Epithelial cell of proximal tubule (primary cell): Measurements from ENCODE around the gene HDHD2. TPM values are rescaled to one million over a fixed set of nuclear protein-coding genes. Genes with fewer than 3 reads are reported as not detected.

Source experiments
- DNase-seq: peaks from one replicate; pipeline ENCODE4 v3.0.0-alpha.2; 2011; ENCODE audit warnings: low read depth
- H3K4me3 ChIP-seq: 2 replicates; pipeline ENCODE4 v1.5.1; 2011; ENCODE audit warnings: low read depth, mild to moderate bottlenecking, low read length
- total RNA-seq: library from RNA; depleted of rRNA; stranded (reverse); fragments of >200 nt; gene quantifications from 2 replicates; pipeline ENCODE4 v1.2.3, GENCODE V29; 2015
- TF ChIP-seq, protein P1 (sequence below): conservative IDR thresholded peaks from 2 replicates; pipeline ENCODE4 v1.5.1; 2012; ENCODE audit warnings: low read depth, mild to moderate bottlenecking, low read length

Gene HDHD2
- total RNA-seq, 1 donor from 2014 or later, result 10.6 TPM

- TF ChIP-seq, protein P1, sequence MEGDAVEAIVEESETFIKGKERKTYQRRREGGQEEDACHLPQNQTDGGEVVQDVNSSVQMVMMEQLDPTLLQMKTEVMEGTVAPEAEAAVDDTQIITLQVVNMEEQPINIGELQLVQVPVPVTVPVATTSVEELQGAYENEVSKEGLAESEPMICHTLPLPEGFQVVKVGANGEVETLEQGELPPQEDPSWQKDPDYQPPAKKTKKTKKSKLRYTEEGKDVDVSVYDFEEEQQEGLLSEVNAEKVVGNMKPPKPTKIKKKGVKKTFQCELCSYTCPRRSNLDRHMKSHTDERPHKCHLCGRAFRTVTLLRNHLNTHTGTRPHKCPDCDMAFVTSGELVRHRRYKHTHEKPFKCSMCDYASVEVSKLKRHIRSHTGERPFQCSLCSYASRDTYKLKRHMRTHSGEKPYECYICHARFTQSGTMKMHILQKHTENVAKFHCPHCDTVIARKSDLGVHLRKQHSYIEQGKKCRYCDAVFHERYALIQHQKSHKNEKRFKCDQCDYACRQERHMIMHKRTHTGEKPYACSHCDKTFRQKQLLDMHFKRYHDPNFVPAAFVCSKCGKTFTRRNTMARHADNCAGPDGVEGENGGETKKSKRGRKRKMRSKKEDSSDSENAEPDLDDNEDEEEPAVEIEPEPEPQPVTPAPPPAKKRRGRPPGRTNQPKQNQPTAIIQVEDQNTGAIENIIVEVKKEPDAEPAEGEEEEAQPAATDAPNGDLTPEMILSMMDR, result no peak
- no peak for DNase-seq
Measured at GRCh38 chr18:47075098-47075883, 75.0 kb downstream of the HDHD2 start.

DNA sequence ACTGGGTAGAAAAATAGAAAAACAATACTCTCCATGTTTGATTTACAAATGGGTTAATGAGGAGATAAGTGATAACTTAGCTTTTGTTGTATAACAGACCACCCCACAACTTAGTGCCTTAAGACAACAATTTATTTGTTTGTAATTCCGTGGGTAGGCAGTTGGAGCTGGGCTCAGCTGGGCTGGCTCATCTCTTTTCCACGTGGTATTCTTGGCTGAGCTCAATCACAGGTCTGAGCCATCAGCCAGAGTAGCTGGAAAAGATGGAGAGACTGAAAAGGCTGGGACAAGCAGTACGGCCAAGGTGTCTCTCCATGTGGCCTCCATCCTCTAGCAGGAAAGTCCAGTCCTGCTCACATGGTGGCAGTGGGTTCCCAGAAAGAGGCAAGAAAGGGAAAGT is 82.7 kb downstream of the HDHD2 start:
- H3K4me3 ChIP-seq, result no peak overlapping the region
- no peak for DNase-seq
- TF ChIP-seq, protein P1, result no peak

More at GRCh38 chr18:47075098-47075883, 75.0 kb downstream of the HDHD2 start:
- H3K4me3 ChIP-seq, result no peak overlapping the region

DNA sequence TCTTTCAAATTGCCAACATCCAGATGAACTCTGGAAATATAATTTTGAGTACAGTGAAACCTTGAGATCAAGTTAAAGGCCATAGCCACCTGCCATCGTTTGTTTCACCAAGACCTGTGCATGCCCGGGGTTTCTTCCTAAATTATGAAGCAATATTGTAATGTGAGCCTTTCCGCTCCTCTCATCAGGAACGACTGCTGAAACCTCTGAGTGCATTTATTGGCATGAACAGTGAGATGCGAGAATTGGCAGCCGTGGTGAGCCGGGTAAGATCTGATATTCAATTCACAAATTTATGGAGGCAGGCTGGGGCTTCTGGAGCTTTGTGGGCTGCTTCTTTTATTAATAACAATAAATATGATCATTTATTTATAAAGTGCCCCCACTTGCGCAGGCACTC is 87.2 kb downstream of the HDHD2 start:
- H3K4me3 ChIP-seq, result no peak overlapping the region
- TF ChIP-seq, protein P1, result no peak

GRCh38 chr18:47062471-47062870 is 87.8 kb downstream of the HDHD2 start:
- no peak for DNase-seq
- TF ChIP-seq, protein P1, result no peak
- H3K4me3 ChIP-seq, result no peak overlapping the region

More for the DNA sequence above, 87.2 kb downstream of the HDHD2 start:
- DNase-seq, result no peak

Other genes with a start within 250 kb of the HDHD2 start
- 14.0 and 16.8 TPM in 2 replicates for gene PIAS2, start 233.0 kb downstream of the HDHD2 start, total RNA-seq
- 0.06 and 0.22 TPM in 2 replicates for gene KATNAL2, start 232.9 kb downstream of the HDHD2 start, total RNA-seq
- gene ELOA2, start 114.9 kb downstream of the HDHD2 start, total RNA-seq, result not detected in 2 replicates
- gene IER3IP1, start 25.9 kb upstream of the HDHD2 start, total RNA-seq, result 20.3 and 27.5 TPM in 2 replicates
- gene SKOR2, start 101.2 kb upstream of the HDHD2 start, total RNA-seq, result not detected in 2 replicates